Upper lobe of right lung (tissue), 1 donor: ENCODE data around the gene GSN. TPM values are rescaled to one million over a fixed set of nuclear protein-coding genes. Genes with fewer than 3 reads are reported as not detected.

ENCODE experiments used
- ATAC-seq: fragments of 200-7000 bp; cut with Tn5 transposase; one replicate; pipeline ENCODE4 v1.9.1; 2020; ENCODE audit warnings: mild to moderate bottlenecking, moderate library complexity
- DNase-seq: peaks from one replicate; pipeline ENCODE4 v3.0.0-alpha.2; 2020
- H3K27ac ChIP-seq: fragments of 200-600 bp; one replicate; pipeline ENCODE4 v1.8.0; 2022
- H3K27me3 ChIP-seq: fragments of 200-600 bp; one replicate; pipeline ENCODE4 v1.8.0; 2022; ENCODE audit warnings: mild to moderate bottlenecking
- H3K36me3 ChIP-seq: fragments of 200-600 bp; one replicate; pipeline ENCODE4 v1.8.0; 2022
- H3K4me1 ChIP-seq: fragments of 200-600 bp; one replicate; pipeline ENCODE4 v1.8.0; 2022
- H3K4me3 ChIP-seq: fragments of 200-600 bp; one replicate; pipeline ENCODE4 v1.8.0; 2022; ENCODE audit warnings: mild to moderate bottlenecking
- H3K9me3 ChIP-seq: fragments of 200-600 bp; one replicate; pipeline ENCODE4 v1.8.0; 2022
- intact Hi-C: fragments of 100-400 bp; cut with DNase I; formaldehyde crosslinking; loops from one replicate; pipeline ENCODE4 v1.11.0; 2022
- total RNA-seq: library from RNA; stranded (reverse); fragmentation: NEBNext Ultra II Directional; extraction: Animal tissue kit (Norgen Biotek cat#: 25700); gene quantifications from one replicate; pipeline ENCODE4 v1.2.1, GENCODE V29; 2021
- TF ChIP-seq, protein P1 (sequence below): fragments of 200-600 bp; IDR thresholded peaks from one replicate; pipeline ENCODE4 v1.8.0; 2022; ENCODE audit warnings: antibody characterized with exemption
- donor health status: DM: no; HTN: yes; CAD: no; lungs with severe emphysema.

GSN gene
- total RNA-seq, 1 donor from 2014 or later = 464 TPM

DNA sequence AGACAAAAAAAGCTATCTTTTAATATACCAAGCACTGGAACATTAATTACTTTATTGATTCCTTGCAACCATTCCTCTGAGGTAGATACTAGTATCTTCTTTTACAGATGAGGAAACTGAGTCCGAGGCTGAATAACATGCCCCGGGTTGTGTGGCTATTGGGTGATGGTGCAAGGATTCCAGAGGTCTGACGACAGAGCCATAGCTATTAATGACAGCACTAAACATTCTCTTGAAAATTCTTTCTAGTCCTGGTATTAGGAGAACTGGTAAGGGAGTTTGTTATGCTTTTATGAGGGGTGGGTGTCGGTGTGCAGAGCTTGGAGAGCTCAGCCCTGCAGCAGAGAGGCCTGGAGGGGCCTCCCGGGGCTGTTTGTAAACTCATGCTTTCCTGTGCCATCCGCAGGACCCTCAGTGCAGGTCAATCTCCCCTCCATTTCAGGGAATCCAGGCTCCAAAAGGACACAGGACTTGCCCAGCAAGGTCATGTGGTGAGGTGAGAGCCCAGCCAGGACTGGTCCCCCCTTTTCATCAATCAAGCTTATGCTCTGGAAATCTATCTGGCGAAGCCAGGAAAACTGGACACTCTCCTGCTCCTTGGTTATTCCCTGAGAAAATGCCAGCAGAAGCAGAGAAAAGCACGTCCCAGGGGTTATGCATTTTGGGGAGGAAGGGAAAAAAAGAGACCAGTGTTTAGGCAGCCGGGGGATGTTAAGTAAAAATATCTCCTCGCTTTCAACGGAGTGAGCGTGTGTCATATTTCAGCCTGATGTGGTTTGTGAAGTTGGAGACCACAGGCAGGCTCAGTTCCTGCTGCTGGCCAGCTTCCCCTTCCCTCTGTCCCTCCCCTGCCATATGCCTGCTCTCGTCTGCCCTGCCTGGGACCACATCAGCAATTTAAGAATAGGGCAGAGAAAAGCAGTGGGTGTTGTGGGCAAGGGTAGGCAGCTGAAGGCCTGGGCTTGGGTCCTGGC is 3.7 kb downstream of the GSN start:
- DNase-seq = peak; percentile 70
- Histone ChIP-seq H3K27me3 (no peaks in the 10 kb centered on the region), H3K4me1 (peaks cover 28% of the 10 kb centered on the region), H3K27ac (peak overlapping the region; percentile 61), H3K36me3 (no peaks in the 10 kb centered on the region), H3K9me3 (no peaks in the 10 kb centered on the region), H3K4me3 (peak overlapping the region; percentile 14)
- intact Hi-C loops = no loop called here
- TF ChIP-seq, protein P1, sequence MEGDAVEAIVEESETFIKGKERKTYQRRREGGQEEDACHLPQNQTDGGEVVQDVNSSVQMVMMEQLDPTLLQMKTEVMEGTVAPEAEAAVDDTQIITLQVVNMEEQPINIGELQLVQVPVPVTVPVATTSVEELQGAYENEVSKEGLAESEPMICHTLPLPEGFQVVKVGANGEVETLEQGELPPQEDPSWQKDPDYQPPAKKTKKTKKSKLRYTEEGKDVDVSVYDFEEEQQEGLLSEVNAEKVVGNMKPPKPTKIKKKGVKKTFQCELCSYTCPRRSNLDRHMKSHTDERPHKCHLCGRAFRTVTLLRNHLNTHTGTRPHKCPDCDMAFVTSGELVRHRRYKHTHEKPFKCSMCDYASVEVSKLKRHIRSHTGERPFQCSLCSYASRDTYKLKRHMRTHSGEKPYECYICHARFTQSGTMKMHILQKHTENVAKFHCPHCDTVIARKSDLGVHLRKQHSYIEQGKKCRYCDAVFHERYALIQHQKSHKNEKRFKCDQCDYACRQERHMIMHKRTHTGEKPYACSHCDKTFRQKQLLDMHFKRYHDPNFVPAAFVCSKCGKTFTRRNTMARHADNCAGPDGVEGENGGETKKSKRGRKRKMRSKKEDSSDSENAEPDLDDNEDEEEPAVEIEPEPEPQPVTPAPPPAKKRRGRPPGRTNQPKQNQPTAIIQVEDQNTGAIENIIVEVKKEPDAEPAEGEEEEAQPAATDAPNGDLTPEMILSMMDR = no peak
- ATAC-seq = peak; percentile 62

DNA sequence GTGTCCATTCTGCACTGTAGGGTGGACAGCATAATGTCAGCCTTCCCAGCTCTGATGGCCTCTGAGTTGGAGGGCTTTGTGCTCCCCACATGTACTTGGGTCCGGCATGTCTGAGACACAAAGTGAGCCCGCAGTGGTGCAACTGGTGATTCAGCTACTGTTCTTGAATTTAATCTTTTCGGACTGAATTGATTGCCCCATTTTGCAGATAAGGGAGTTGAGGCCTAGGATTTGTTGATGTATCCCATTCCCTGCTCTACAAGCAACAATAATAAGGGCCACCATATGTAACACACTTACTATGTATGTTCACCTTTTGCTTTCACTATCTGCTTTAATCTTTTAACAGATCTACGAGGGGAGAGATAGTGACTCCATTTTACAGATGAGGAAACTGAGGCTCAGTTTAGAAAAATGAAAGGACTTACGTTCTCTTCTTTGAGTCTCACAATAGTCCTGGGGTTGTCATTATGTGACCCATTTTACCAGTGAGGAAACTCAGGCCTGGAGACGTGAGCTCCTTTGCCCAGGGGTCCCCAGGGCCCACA is 4.5 kb downstream of the GSN start:
- Histone ChIP-seq H3K27ac (peak overlapping the region; percentile 61), H3K4me1 (peaks cover 36% of the 10 kb centered on the region), H3K4me3 (no peak overlapping the region), H3K9me3 (no peaks in the 10 kb centered on the region), H3K36me3 (no peaks in the 10 kb centered on the region), H3K27me3 (no peaks in the 10 kb centered on the region)
- TF ChIP-seq, protein P1 = no peak
- ATAC-seq (no peak), DNase-seq (no peak)
- intact Hi-C loops = no loop called here

DNA sequence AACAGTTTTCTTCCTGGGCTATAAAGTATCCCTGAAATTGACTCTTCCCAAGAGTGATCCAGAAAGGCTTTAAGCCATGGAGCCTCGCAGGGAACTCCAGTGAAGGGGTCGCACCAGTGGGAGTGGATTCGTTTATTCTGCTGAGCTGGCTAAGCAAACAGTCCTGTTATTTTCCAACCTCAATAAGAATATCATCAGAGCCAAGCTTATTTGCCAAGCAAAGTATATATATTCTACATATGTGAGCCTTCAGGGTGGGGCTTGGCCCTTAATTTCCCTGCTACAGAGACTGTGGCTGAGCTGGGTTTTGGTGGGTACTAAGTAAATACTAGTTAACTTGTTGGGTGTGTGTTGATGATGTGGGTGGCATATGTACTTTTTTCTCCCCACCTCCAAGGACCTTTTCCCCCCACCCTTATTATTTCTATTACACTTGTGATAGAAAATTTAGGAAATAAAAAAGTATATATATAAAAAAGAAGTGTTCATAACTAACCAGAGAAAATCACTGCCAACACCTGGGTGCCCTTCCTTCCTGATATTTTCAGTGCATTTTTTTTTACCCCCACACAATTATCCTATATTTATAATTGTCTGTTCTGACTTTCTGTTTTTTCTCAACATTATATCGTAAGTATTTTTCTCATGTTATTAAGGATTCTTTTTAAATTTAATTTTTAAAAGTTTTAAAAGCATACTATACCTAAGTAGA is 5.3 kb downstream of the GSN start:
- TF ChIP-seq, protein P1 = no peak
- no peak for ATAC-seq
- H3K9me3 ChIP-seq = no peaks in the 10 kb centered on the region
- intact Hi-C loops = no loop called here
- H3K4me1 ChIP-seq = peaks cover 43% of the 10 kb centered on the region
- no peak overlapping the region for H3K4me3 ChIP-seq
- H3K36me3 ChIP-seq = no peaks in the 10 kb centered on the region
- no peaks in the 10 kb centered on the region for H3K27me3 ChIP-seq
- H3K27ac ChIP-seq = no peak overlapping the region
- no peak for DNase-seq

DNA sequence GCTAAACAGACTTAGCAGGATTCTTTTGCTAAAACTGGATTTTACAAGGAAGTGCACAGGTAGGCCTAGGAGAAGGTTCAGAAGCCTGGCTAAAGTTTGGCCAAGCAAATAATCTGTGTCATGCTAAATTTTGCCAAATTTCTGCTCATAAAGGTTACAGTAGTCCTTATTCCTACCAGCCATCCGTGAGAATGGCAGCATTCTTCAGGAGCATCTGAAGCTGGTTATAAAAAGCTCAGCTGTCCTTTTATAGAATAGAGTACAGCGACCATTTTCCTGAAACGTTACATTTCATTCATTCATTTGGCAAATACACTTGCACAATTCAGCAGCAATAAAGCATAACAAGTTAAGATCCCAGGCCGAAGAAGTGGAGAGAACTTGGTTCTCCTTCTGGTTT is 6.9 kb downstream of the GSN start:
- peaks cover 56% of the 10 kb centered on the region for H3K4me1 ChIP-seq

More for the DNA sequence above, 6.9 kb downstream of the GSN start:
- ATAC-seq = no peak
- intact Hi-C loops = no loop called here
- Histone ChIP-seq H3K4me3 (no peak overlapping the region), H3K27ac (no peak overlapping the region), H3K27me3 (no peaks in the 10 kb centered on the region), H3K36me3 (no peaks in the 10 kb centered on the region), H3K9me3 (no peaks in the 10 kb centered on the region)
- DNase-seq = no peak
- TF ChIP-seq, protein P1 = no peak
